Thoracic aorta (tissue), 2 donors: ENCODE results near the gene PDE4D. TPM values are rescaled to one million over a fixed set of nuclear protein-coding genes. Genes with fewer than 3 reads are reported as not detected.
A peak's percentile ranks its signal among the peaks of the same experiment; 100 is the strongest.

Experiments
- ATAC-seq: fragments of 150-250 bp; one replicate; pipeline ENCODE4 v1.8.0; 2017; ENCODE audit warnings: low read depth; ENCODE audit not compliant: insufficient number of reproducible peaks, low FRiP score
- DNase-seq: peaks from one replicate; pipeline ENCODE4 v3.0.0-alpha.2; 2020; ENCODE audit warnings: low spot score
- H3K27ac ChIP-seq, 2 donors: fragments of 200-600 bp; sonication (generic); 1 replicate in 1 of 2; 2 replicates in 1 of 2; pipeline ENCODE4 v1.5.1; 2016; ENCODE audit warnings: mild to moderate bottlenecking in 2 of 2, moderate library complexity in 2 of 2
- H3K27me3 ChIP-seq: fragments of 200-600 bp; sonication (generic); replicated peaks from 2 replicates; pipeline ENCODE4 v1.6.0; 2016; ENCODE audit warnings: mild to moderate bottlenecking; ENCODE audit not compliant: insufficient read depth
- H3K36me3 ChIP-seq: fragments of 200-600 bp; sonication (generic); one replicate; pipeline ENCODE4 v1.5.1; 2016
- H3K4me1 ChIP-seq, 2 donors: fragments of 200-600 bp; sonication (generic); 1 replicate in 1 of 2; 2 replicates in 1 of 2; pipeline versions ENCODE4 v1.5.1 to v1.6.0; 2016; ENCODE audit warnings: low read depth in 2 of 2, mild to moderate bottlenecking in 1 of 2; ENCODE audit not compliant: control insufficient read depth in 1 of 2
- H3K4me3 ChIP-seq: fragments of 200-600 bp; sonication (generic); 2 replicates; pipeline ENCODE4 v1.5.1; 2016; ENCODE audit warnings: mild to moderate bottlenecking
- H3K9me3 ChIP-seq: fragments of 200-600 bp; sonication (generic); 2 replicates; pipeline ENCODE4 v1.5.1; 2016
- total RNA-seq, 2 donors: library from RNA; depleted of rRNA; stranded (reverse); fragments of >200 nt; gene quantifications; one replicate each; pipeline versions ENCODE4 v1.1.0 to v1.2.3, GENCODE V29; 2016
- TF ChIP-seq, protein P1 (sequence below): fragments of 200-600 bp; sonication (generic); IDR thresholded peaks from one replicate; pipeline ENCODE4 v1.5.1; 2019; ENCODE audit warnings: antibody characterized with exemption

Gene PDE4D
- total RNA-seq, 2 donors from 2014 or later = 34.0 to 85.8 TPM

DNA sequence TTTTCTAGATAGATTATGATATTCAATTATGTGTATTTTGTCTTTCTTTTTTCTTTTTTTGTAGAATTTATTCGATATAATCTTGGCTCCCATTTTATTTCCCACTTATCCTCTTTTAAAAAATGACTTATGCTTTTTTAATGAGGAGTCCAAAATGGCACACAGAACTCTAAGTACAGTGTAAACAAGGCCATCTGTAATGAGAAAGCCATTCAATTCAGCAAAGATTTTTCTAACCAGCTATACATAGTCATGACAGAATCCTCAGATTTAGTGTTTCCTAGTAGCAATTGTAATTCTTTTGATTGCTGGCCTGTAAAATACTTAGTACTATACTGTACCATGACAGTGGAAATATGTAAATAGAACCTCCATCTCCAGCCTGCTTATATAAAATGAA, 659.3 kb downstream of the PDE4D start:
- DNase-seq = no peak
- H3K4me1 ChIP-seq = no peaks in the 10 kb centered on the region
- no peaks in the 10 kb centered on the region for H3K36me3 ChIP-seq
- no peak overlapping the region for H3K4me3 ChIP-seq
- H3K9me3 ChIP-seq = no peaks in the 10 kb centered on the region
- no peak overlapping the region for H3K27ac ChIP-seq
- ATAC-seq = no peak
- no peaks in the 10 kb centered on the region for H3K27me3 ChIP-seq
- TF ChIP-seq, protein P1, sequence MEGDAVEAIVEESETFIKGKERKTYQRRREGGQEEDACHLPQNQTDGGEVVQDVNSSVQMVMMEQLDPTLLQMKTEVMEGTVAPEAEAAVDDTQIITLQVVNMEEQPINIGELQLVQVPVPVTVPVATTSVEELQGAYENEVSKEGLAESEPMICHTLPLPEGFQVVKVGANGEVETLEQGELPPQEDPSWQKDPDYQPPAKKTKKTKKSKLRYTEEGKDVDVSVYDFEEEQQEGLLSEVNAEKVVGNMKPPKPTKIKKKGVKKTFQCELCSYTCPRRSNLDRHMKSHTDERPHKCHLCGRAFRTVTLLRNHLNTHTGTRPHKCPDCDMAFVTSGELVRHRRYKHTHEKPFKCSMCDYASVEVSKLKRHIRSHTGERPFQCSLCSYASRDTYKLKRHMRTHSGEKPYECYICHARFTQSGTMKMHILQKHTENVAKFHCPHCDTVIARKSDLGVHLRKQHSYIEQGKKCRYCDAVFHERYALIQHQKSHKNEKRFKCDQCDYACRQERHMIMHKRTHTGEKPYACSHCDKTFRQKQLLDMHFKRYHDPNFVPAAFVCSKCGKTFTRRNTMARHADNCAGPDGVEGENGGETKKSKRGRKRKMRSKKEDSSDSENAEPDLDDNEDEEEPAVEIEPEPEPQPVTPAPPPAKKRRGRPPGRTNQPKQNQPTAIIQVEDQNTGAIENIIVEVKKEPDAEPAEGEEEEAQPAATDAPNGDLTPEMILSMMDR = no peak

DNA sequence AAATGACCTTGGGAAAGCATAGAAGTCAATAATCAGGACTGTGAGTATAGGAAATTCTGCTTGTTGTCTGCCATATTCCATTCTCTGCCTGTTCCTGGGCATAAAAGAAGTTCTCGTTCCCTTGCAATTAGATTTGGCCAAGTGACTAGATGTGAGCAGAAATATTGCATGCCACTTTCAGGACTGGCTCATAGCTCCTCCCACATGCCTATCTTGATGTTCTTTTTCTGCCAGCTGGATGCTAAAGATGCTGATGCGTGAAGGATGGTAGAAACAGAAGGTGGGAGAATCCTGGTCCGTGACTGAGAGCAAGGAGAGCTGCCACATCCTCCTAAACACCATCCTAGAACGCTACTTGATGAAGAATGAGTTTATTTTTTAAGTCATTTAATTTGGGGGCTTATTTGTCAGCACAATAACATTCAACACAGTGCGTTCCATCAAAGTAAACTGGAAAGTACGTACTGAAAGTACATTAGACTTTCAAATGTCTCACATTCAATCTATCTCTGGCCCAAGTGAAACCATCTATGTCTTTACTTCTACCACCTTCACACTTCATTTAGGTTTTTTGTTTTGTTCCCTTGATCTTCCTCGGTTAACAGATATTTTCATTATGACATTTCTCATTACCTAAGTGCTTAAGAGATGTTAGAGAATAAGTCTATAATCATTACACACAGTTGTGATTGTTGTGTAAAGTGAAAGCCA, 662.1 kb downstream of the PDE4D start:
- no peaks in the 10 kb centered on the region for H3K27me3 ChIP-seq
- no peaks in the 10 kb centered on the region for H3K4me1 ChIP-seq
- ATAC-seq = no peak
- H3K9me3 ChIP-seq = no peaks in the 10 kb centered on the region
- no peak overlapping the region for H3K4me3 ChIP-seq
- no peaks in the 10 kb centered on the region for H3K36me3 ChIP-seq
- DNase-seq = no peak
- TF ChIP-seq, protein P1 = no peak
- no peak overlapping the region for H3K27ac ChIP-seq

DNA sequence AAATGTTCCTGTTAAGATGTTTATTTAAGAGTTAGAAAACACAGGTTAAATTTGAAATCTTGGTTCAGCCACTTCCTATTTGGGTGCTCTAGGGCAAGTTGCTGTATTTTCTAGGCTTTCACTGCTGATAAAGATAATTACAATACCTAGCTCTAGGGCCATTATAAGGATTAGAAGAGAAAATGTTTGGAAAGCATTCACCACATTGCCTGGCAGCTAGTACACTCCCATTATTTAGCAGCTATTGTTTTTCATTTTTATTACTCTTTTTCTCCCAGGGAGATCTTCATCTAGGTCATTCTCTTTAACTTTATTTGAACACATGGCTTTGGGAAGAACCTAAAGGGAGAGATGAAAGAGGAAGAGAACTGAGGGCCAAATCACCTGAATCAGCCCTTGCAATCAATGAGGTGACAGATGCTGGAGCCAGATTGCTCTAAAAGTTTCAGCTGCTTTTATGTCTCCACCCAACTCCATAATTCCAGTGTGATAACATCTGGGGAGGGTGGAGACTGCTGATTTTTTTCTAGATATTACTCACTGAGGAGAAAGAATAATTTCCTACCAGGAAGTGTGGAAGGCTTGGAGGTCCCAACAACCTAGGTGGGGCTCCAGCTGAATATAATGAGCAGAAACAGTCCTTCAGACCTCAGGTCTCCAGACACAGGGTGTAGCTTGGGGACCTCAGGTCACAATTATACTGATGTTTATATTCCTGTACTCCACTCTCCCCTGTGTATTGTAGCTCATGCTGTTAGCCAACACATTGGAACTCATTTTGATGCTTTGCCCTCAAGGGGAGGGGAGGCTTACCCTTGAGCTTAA, 670.6 kb downstream of the PDE4D start:
- no peaks in the 10 kb centered on the region for H3K4me1 ChIP-seq
- no peak overlapping the region for H3K27ac ChIP-seq
- H3K36me3 ChIP-seq = no peaks in the 10 kb centered on the region
- peaks cover 4% of the 10 kb centered on the region for H3K9me3 ChIP-seq
- ATAC-seq = no peak
- H3K4me3 ChIP-seq = no peak overlapping the region
- TF ChIP-seq, protein P1 = no peak
- no peaks in the 10 kb centered on the region for H3K27me3 ChIP-seq
- no peak for DNase-seq

DNA sequence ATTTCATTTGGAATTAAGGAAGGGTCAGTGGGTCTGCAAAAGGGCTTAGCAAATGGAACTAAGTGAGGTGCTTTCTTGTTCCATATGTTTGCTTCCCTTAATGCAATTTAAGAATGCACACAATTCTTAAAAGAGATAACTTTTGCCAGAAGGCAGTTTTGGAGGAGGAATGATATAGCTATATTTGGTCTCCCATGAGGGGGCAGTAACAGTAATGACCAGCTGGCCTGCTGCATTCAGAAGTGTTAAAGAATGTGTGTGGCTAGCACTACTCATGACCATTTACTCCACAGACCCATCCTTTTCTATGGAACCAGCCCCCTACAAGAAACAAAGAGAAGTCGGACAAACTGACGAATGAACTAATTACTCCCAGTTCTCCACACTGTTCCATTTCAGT, 671.8 kb downstream of the PDE4D start:
- H3K4me1 ChIP-seq = no peaks in the 10 kb centered on the region
- H3K4me3 ChIP-seq = no peak overlapping the region
- ATAC-seq (no peak), DNase-seq (no peak)
- H3K27me3 ChIP-seq = no peaks in the 10 kb centered on the region
- TF ChIP-seq, protein P1 = no peak
- peaks cover 4% of the 10 kb centered on the region for H3K9me3 ChIP-seq
- H3K27ac ChIP-seq = no peak overlapping the region
- no peaks in the 10 kb centered on the region for H3K36me3 ChIP-seq

DNA sequence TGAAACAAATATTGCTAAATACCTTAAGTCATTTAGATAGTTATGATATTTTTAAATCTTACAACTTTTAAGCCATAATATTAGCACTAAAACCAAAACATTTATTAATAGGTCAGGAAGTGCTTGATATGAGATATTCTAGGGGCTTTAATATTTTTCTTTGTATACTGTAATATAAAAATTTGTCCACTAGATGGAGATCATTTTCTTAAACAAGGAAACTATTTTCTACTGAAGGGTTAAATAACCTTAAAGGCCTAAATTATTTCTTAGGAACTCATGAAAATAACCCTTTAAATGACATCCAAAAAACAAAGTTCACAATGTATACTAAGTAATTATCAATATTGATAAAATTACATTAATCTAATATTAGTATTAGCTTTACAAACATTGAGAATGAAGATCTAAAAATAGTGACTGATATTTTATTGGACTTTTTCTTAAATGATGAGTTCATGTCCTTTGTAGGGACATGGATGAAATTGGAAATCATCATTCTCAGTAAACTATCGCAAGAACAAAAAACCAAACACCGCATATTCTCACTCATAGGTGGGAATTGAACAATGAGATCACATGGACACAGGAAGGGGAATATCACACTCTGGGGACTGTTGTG, 675.0 kb downstream of the PDE4D start:
- no peaks in the 10 kb centered on the region for H3K9me3 ChIP-seq
- H3K4me1 ChIP-seq = no peaks in the 10 kb centered on the region
- H3K36me3 ChIP-seq = no peaks in the 10 kb centered on the region
- H3K27me3 ChIP-seq = no peaks in the 10 kb centered on the region
- no peak overlapping the region for H3K4me3 ChIP-seq
- TF ChIP-seq, protein P1 = peak; percentile 26
- no peak overlapping the region for H3K27ac ChIP-seq
- DNase-seq (no peak), ATAC-seq (no peak)
